GDM1 (cell line): ENCODE data around the gene SLCO4A1.

ENCODE experiments used
- DNase-seq: peaks from one replicate; lab custom pipeline; 2025; lab: John Stamatoyannopoulos, UW

SLCO4A1 gene

DNA sequence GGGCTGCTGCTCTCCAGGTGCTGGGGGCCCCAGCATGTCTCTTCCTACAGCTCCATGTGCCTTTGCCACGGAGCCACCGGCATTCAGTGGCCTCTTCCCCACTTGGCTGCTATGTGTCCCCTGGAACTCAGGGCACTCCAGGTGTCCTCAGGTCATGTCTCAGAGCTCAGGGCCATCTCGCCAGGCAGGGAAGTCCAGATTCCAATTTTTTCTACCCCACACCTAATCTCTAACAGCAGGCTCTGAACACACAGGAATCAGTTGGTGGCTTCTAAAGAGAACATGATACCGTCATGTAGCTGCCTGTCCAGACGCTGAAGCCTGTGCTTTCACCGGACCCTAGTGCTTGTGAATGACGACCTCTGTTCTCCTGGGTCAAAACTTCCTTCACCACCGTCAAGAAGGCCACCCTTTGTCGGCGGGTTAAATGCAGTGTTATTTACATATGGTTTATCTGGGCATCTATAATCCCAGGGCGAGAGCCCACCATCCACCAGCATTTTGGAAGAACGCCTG is 4.2 kb upstream of the SLCO4A1 start:
- DNase-seq: no peak

GRCh38 chr20:62638679-62639406 is 3.5 kb upstream of the SLCO4A1 start:
- no peak for DNase-seq

- DNase-seq: no peak
Measured at GRCh38 chr20:62639765-62640164, 2.5 kb upstream of the SLCO4A1 start.

DNA sequence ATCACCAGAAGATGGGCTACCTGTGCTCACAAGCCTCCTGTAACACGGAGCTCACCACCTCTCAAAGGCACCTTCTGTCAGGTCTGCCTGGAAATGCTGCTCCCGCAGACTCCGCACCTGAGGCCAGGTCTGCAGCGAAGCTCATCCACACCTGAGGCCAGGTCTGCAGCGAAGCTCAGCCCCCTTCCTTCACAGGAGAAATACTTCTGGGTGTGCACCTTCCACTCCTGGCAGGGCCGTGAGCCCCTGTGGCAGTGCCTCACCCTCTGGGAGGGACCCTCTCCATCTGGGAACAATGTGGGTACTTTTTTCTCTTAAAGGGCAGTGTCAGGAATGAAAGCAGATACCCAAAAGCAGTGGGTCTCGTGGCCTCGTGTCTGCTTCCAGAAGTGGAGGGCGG is 1.4 kb upstream of the SLCO4A1 start:
- no peak for DNase-seq

- DNase-seq: peak; percentile 21
Measured at GRCh38 chr20:62641321-62642050, 817 bp upstream of the SLCO4A1 start.

DNA sequence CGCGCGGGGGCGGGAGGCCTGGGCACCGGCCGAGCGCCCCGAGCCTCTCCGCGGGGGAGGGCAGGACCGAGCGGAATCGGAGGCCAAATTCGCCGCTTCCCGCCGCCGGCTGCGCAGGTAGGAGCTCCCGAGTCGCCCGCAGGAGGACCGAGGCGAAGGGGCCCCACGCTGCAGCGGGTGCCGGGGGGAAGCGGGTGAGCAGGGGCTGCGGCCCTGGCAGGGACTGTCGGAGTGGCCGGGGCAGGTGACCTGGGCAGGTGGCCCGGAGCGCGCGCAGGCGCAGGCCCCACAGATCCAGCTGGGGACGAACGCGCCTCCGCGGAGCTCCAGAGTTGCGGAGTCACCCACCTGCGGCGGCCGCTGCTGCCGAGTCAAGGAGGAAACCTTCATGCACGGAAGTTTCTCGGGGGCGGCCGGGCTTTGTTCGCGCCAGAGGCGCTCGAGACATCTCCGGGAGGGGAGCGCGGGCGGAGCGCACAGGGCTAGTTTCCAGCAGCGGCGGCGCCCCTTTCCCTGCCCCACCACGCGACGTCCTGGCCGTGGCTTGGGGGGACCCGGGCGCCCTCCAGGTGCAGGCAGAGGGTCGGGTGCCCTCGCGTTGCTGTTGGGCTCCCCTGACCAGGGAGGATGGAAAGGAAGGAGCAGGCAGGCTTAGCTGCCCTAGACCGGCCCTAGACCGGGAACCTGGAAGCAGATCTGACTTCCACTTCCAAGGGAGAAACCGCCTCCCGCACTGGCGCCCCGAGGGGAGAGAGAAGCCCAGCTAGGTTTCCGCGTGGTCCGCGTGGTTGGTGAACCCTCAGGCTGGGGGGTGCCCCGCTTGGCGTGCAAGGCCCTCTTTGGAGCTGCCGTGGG is 590 bp downstream of the SLCO4A1 start:
- no peak for DNase-seq

GRCh38 chr20:62643521-62644043 is 1.3 kb downstream of the SLCO4A1 start:
- no peak for DNase-seq

GRCh38 chr20:62644044-62644795 is 1.9 kb downstream of the SLCO4A1 start:
- no peak for DNase-seq

- DNase-seq: no peak
Measured at GRCh38 chr20:62644802-62645496, 2.6 kb downstream of the SLCO4A1 start.

- no peak for DNase-seq
Measured at GRCh38 chr20:62645613-62646012, 3.3 kb downstream of the SLCO4A1 start.

GRCh38 chr20:62646851-62647520 is 4.7 kb downstream of the SLCO4A1 start:
- DNase-seq: no peak

DNA sequence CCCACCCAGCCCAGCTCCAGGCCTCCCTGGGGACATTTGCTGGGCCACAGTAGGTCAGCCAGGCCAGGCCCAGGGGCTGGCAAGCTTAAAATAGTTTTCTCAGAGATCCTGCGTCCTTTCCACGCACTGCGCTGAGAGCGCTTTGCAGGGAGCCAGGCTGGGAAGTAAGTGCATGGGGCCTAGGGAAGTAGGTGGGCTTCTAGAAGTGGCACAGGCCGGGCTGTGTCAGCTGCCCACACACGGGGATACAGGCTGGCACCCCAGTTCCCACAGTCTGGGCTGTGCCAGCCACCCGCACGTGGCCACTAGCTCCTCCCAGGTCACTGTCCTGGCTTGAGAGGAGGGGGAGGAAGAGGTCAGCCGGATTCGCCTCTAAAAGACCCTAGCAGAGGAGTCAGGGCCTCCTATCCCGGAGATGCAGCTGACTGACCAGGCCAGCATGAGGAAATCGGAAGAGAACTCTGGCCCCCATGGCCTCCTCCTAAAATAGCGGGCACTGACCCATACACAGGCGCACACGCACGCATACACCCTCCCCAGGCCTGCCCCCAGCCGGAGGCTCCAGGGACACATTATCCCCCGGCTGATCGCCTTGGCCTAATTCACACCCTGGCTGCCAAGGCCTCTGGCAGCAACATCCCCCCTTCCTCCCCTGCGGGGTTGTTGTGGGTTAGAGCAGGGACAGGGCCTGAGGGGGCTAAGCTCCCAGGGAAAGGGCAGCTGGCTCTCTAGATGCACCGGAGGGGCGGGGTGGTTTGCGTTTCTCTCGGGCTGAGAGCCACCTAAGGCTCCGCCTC is 5.4 kb downstream of the SLCO4A1 start:
- no peak for DNase-seq

GRCh38 chr20:62648318-62648995 is 6.2 kb downstream of the SLCO4A1 start:
- DNase-seq: no peak

DNA sequence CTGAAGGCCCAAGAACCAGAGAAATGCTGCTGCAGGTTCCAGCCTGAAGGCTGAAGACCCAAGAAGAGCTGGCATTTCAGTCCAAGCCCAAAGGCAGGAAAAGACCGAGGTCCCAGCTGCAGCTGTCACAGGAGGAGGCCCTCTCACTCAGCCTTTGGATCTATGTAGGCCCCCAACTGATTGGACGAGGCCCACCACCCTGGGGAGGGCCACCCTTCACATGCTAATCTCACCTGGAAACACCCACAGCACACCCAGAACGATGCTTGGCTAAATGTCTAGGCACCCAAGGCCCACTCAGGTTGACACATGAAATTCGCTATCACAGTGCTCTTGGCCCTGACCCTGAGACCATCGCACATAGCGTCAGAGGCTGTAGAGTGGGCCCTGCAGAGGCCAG is 6.8 kb downstream of the SLCO4A1 start:
- DNase-seq: no peak

- no peak for DNase-seq
Measured at GRCh38 chr20:62650551-62651284, 8.4 kb downstream of the SLCO4A1 start.

DNA sequence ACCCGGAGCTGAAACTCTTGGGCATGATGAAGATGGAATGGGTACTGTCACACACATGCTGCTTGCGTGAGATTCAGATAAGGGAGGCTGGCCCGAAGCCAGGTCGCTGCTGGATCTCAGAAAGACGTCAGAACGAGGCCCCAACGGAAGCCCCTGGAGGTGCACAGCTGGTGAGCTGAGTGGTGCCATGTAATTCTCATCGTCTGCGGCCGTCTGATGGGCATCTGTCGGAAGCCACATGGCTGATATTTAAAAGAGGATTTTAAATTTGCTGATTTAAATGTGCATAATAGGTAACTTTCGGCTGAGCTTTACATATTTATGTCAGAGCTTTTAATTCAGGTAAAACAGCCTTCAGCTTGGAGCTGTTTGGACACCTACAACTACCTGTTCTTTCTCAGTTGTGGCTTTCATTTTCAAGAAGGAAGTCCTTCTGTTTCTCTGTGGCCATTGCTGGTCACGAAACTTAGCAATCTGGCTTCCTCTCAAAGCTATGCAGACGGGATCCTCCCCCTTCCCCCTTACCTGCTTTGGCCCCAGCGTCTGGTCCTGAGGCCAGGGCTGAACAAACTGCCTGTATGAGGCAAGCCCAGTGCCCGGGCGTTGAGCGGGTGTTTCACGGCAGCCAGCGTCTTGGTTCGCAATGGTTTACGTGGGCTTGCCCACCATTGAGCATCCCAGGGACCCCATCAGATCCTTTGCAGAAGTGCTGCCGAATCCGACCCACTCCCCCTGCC is 9.2 kb downstream of the SLCO4A1 start:
- DNase-seq: no peak
